A673 (cell line): ENCODE measurements around the gene AMBRA1. TPM values are rescaled to one million over a fixed set of nuclear protein-coding genes. Genes with fewer than 3 reads are reported as not detected.
"Not testable (repeated sequence)": the region's sequence is repeated elsewhere in the genome, so short reads cannot be mapped to it uniquely, and the experiment has no call there.

Experiments
- BruUV-seq: library from RNA; stranded (reverse); fragments of 400-500 nt; replicated peaks from 2 replicates; lab custom pipeline; 2021; lab: Mats Ljungman, UMichigan
- CTCF ChIA-PET: fragments of 300-600 bp; sonication (Branson Sonifier 250); formaldehyde crosslinking; loops from one replicate; lab custom pipeline; 2022; ENCODE audit warnings: antibody characterized with exemption; lab: Charles Lee
- POLR2A ChIA-PET: fragments of 300-600 bp; sonication (Branson Sonifier 250); formaldehyde crosslinking; loops from one replicate; lab custom pipeline; 2022; ENCODE audit warnings: antibody characterized with exemption; ENCODE audit not compliant: low non-redundant PET; lab: Charles Lee
- DNase-seq: peaks from one replicate; pipeline ENCODE4 v3.0.0-alpha.2; 2015; ENCODE audit warnings: low spot score
- H3K27ac ChIP-seq: fragments of 200-600 bp; sonication (generic); 2 replicates; pipeline ENCODE4 v1.5.1; 2016; ENCODE audit warnings: mixed run types, low read depth, mild to moderate bottlenecking, mixed read lengths, antibody characterized with exemption, low read length; ENCODE audit not compliant: poor library complexity, severe bottlenecking
- H3K27me3 ChIP-seq: fragments of 200-600 bp; sonication (generic); replicated peaks from 2 replicates; pipeline ENCODE4 v1.6.1; 2017; ENCODE audit warnings: mixed run types, low read depth, mild to moderate bottlenecking, mixed read lengths, antibody characterized with exemption, low read length; ENCODE audit not compliant: insufficient read depth, poor library complexity
- H3K36me3 ChIP-seq: fragments of 200-600 bp; sonication (generic); 2 replicates; pipeline ENCODE4 v1.6.1; 2016; ENCODE audit warnings: mixed run types, mild to moderate bottlenecking, mixed read lengths, antibody characterized with exemption, low read length; ENCODE audit not compliant: insufficient read depth, poor library complexity, severe bottlenecking
- H3K4me1 ChIP-seq: fragments of 200-600 bp; sonication (generic); 2 replicates; pipeline ENCODE4 v1.6.1; 2017; ENCODE audit warnings: mixed run types, mild to moderate bottlenecking, mixed read lengths, antibody characterized with exemption, low read length; ENCODE audit not compliant: insufficient read depth, poor library complexity, severe bottlenecking
- H3K4me3 ChIP-seq: fragments of 200-600 bp; sonication (generic); 2 replicates; pipeline ENCODE4 v1.5.1; 2016; ENCODE audit warnings: low read depth, mixed run types, mild to moderate bottlenecking, mixed read lengths, low read length; ENCODE audit not compliant: poor library complexity, severe bottlenecking
- H3K9me3 ChIP-seq: fragments of 200-600 bp; sonication (generic); 2 replicates; pipeline ENCODE4 v1.6.1; 2016; ENCODE audit warnings: mixed run types, low read depth, mild to moderate bottlenecking, mixed read lengths, antibody characterized with exemption, low read length; ENCODE audit not compliant: poor library complexity, severe bottlenecking
- EZH2 ChIP-seq: fragments of 200-600 bp; sonication (generic); IDR thresholded peaks from 2 replicates; pipeline ENCODE4 v1.6.1; 2017; ENCODE audit warnings: borderline replicate concordance, low read depth, mild to moderate bottlenecking, mixed read lengths, antibody characterized with exemption, low read length; ENCODE audit not compliant: poor library complexity, severe bottlenecking
- intact Hi-C: fragments of 100-400 bp; cut with micrococcal nuclease; formaldehyde crosslinking; loops from one replicate; pipeline ENCODE4 v1.10.0; 2022; ENCODE audit not compliant: unreplicated experiment
- total RNA-seq: library from RNA; stranded (reverse); gene quantifications from 2 replicates; pipeline ENCODE4 v1.2.3, GENCODE V29; 2021
- TF ChIP-seq, protein P1 (sequence below): fragments of 300-800, 200-600 bp; sonication (generic); conservative IDR thresholded peaks from 2 replicates; pipeline ENCODE4 v1.5.1; 2017; ENCODE audit warnings: low read depth, mild to moderate bottlenecking, antibody characterized with exemption, low read length, moderate library complexity, mixed read lengths

Gene AMBRA1
- total RNA-seq, 1 experiment from 2014 or later, result 78.1 TPM

GRCh38 chr11:46380340-46381047, 213.3 kb downstream of the AMBRA1 start:
- H3K27ac ChIP-seq, result peak overlapping the region; percentile 80
- no TSS peak for BruUV-seq
- DNase-seq, result peak; percentile 77
- H3K4me3 ChIP-seq, result peak overlapping the region; percentile 62
- no peaks in the 10 kb centered on the region for H3K9me3 ChIP-seq
- H3K4me1 ChIP-seq, result peaks cover 24% of the 10 kb centered on the region
- ChIA-PET CTCF (interaction anchor here (0.6 to 1.3 kb wide), 4 partner anchors 12 to 160 kb away, joined by 3 to 13 read pairs (median 5); no protein-coding TSS in a partner anchor), POLR2A (no interaction called here)
- H3K36me3 ChIP-seq, result peaks cover 26% of the 10 kb centered on the region
- intact Hi-C loops, result loop anchor here (10.0 kb wide), 3 partner anchors 344 to 974 kb away; partner anchors contain the start of gene MYBPC3
- TF ChIP-seq EZH2, result no peak
- TF ChIP-seq, protein P1, sequence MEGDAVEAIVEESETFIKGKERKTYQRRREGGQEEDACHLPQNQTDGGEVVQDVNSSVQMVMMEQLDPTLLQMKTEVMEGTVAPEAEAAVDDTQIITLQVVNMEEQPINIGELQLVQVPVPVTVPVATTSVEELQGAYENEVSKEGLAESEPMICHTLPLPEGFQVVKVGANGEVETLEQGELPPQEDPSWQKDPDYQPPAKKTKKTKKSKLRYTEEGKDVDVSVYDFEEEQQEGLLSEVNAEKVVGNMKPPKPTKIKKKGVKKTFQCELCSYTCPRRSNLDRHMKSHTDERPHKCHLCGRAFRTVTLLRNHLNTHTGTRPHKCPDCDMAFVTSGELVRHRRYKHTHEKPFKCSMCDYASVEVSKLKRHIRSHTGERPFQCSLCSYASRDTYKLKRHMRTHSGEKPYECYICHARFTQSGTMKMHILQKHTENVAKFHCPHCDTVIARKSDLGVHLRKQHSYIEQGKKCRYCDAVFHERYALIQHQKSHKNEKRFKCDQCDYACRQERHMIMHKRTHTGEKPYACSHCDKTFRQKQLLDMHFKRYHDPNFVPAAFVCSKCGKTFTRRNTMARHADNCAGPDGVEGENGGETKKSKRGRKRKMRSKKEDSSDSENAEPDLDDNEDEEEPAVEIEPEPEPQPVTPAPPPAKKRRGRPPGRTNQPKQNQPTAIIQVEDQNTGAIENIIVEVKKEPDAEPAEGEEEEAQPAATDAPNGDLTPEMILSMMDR, result no peak
- no peaks in the 10 kb centered on the region for H3K27me3 ChIP-seq

GRCh38 chr11:46379482-46380293, 214.1 kb downstream of the AMBRA1 start:
- peaks cover 24% of the 10 kb centered on the region for H3K4me1 ChIP-seq
- H3K4me3 ChIP-seq, POLR2A ChIA-PET, BruUV-seq, DNase-seq, H3K27me3 ChIP-seq, H3K9me3 ChIP-seq: not testable (repeated sequence)
- intact Hi-C loops, result loop anchor here (10.0 kb wide), 3 partner anchors 345 to 975 kb away; partner anchors contain the start of gene MYBPC3
- peaks cover 34% of the 10 kb centered on the region for H3K36me3 ChIP-seq
- H3K27ac ChIP-seq, result peak overlapping the region; percentile 24
- CTCF ChIA-PET, result interaction anchor here (0.7 to 1.0 kb wide), 2 partner anchors 27 to 140 kb away, joined by 3 to 4 read pairs; no protein-coding TSS in a partner anchor

GRCh38 chr11:46378811-46379481, 214.9 kb downstream of the AMBRA1 start:
- H3K9me3 ChIP-seq, result no peaks in the 10 kb centered on the region
- H3K36me3 ChIP-seq, result peaks cover 38% of the 10 kb centered on the region
- POLR2A ChIA-PET, result no interaction called here
- intact Hi-C loops, result no loop called here
- no peak for DNase-seq
- TF ChIP-seq EZH2, result no peak
- TF ChIP-seq, protein P1, result no peak
- no peak overlapping the region for H3K27ac ChIP-seq
- CTCF ChIA-PET, result no interaction called here
- BruUV-seq, result no TSS peak
- no peaks in the 10 kb centered on the region for H3K27me3 ChIP-seq
- H3K4me1 ChIP-seq, result peaks cover 24% of the 10 kb centered on the region
- no peak overlapping the region for H3K4me3 ChIP-seq
